ENCODE measurements around the gene GMDS. TPM values are rescaled to one million over a fixed set of nuclear protein-coding genes. Genes with fewer than 3 reads are reported as not detected.

Gene GMDS
- total and polyA plus RNA-seq, 2 experiments from 2014 or later = 30.1 to 36.5 TPM

GRCh38 chr6:2132916-2133315, 112.5 kb downstream of the GMDS start:
- peaks cover 29% of the 10 kb centered on the region for H3K4me1 Mint-ChIP-seq
- H3K36me3 Mint-ChIP-seq (ENCODE audit: low read depth) = no peaks in the 10 kb centered on the region
- Histone ChIP-seq H3K4me3 (no peak overlapping the region), H2AFZ (no peak overlapping the region), H3K36me3 (ENCODE audit: insufficient read depth) (no peaks in the 10 kb centered on the region), H3K9me2 (ENCODE audit: insufficient read depth) (no peaks in the 10 kb centered on the region), H4K20me1 (replicated peaks; ENCODE audit: insufficient read depth) (no peaks in the 10 kb centered on the region; the same call in 1 of the 2 replicates), H3K4me2 (no peak overlapping the region), H3K27ac (ENCODE audit: low read depth) (no peak overlapping the region), H3K79me2 (replicated peaks; ENCODE audit: insufficient read depth) (peaks cover 13% of the 10 kb centered on the region), H3K27me3 (ENCODE audit: insufficient read depth) (no peaks in the 10 kb centered on the region), H3K4me1 (ENCODE audit: insufficient read depth) (peaks cover 25% of the 10 kb centered on the region), H3F3A (replicated peaks; ENCODE audit: low read depth) (no peaks in the 10 kb centered on the region)
- no peak for DNase-seq (ENCODE audit: low spot score)
- no peak overlapping the region for H3K27ac Mint-ChIP-seq
- H3K9me3 Mint-ChIP-seq = no peaks in the 10 kb centered on the region
- H3K27me3 Mint-ChIP-seq (ENCODE audit: insufficient read depth, low read depth, poor library complexity) = peaks cover 2% of the 10 kb centered on the region
- no peak for ATAC-seq
- TF ChIP-seq JUNB (IDR thresholded peaks at IDR 0.05; ENCODE audit: unreplicated experiment) (no peak), ZNF462 (CRISPR knock-in tag; IDR thresholded peaks at IDR 0.05) (no peak), REST (IDR thresholded peaks at IDR 0.05; ENCODE audit: unreplicated experiment) (no peak), CTCF (conservative IDR thresholded peaks at IDR 0.05; ENCODE audit: low read depth in 2 of 2) (no peak), NANOG (IDR thresholded peaks at IDR 0.05; ENCODE audit: borderline replicate concordance) (no peak), STAT1 (IDR thresholded peaks at IDR 0.05; ENCODE audit: unreplicated experiment) (no peak), CREB1 (CRISPR knock-in tag; IDR thresholded peaks at IDR 0.05; ENCODE audit: low read depth) (no peak), ETS1 (IDR thresholded peaks at IDR 0.05) (no peak), ZNF331 (CRISPR knock-in tag; IDR thresholded peaks at IDR 0.05; ENCODE audit: low read depth) (no peak), EZH2phosphoT487 (IDR thresholded peaks at IDR 0.05; ENCODE audit: unreplicated experiment) (no peak), ZNF114 (CRISPR knock-in tag; IDR thresholded peaks at IDR 0.05) (no peak)
- H3K4me3 Mint-ChIP-seq = no peak overlapping the region
